Ascending aorta (tissue), 2 donors: Measurements from ENCODE around the gene PRKCB. TPM values are rescaled to one million over a fixed set of nuclear protein-coding genes. Genes with fewer than 3 reads are reported as not detected.

Source experiments
- DNase-seq, 2 donors: peaks; one replicate each; pipeline ENCODE4 v3.0.0-alpha.2; 2019; ENCODE audit warnings: low spot score in 2 of 2
- H3K27ac ChIP-seq, 2 donors: fragments of 200-600 bp; sonication (generic); one replicate each; pipeline ENCODE4 v1.5.1; 2016 to 2017; ENCODE audit warnings: mild to moderate bottlenecking in 1 of 2
- H3K27me3 ChIP-seq: fragments of 200-600 bp; sonication (generic); one replicate; pipeline ENCODE4 v1.5.1; 2017
- H3K36me3 ChIP-seq, 2 donors: fragments of 200-600 bp; sonication (generic); one replicate each; pipeline ENCODE4 v1.5.1; 2016
- H3K4me1 ChIP-seq, 2 donors: fragments of 200-600 bp; sonication (generic); one replicate each; pipeline ENCODE4 v1.5.1; 2016 to 2017; ENCODE audit warnings: mild to moderate bottlenecking in 1 of 2
- H3K4me3 ChIP-seq, 2 donors: fragments of 200-600 bp; sonication (generic); one replicate each; pipeline ENCODE4 v1.5.1; 2016 to 2017; ENCODE audit warnings: mild to moderate bottlenecking in 1 of 2
- H3K9me3 ChIP-seq, 2 donors: fragments of 200-600 bp; sonication (generic); one replicate each; pipeline ENCODE4 v1.5.1; 2016
- intact Hi-C: fragments of 100-400 bp; cut with DNase I; formaldehyde crosslinking; loops from one replicate; pipeline ENCODE4 v1.15.1; 2023
- total RNA-seq: library from RNA; depleted of rRNA; stranded (reverse); fragments of >200 nt; gene quantifications from one replicate; pipeline ENCODE4 v1.1.0, GENCODE V29; 2016
- TF ChIP-seq, protein P1 (sequence below), 3 experiments: fragments of 200-600 bp in 2 of 3; fragments of 450-650 bp in 1 of 3; sonication (generic) in 2 of 3; IDR thresholded peaks; one replicate each; pipeline ENCODE4 v1.5.1; 2016 to 2019; ENCODE audit warnings: antibody characterized with exemption in 3 of 3, mild to moderate bottlenecking in 1 of 3, moderate library complexity in 1 of 3

PRKCB gene
- total RNA-seq, 1 donor from 2014 or later: 1.2 TPM

DNA sequence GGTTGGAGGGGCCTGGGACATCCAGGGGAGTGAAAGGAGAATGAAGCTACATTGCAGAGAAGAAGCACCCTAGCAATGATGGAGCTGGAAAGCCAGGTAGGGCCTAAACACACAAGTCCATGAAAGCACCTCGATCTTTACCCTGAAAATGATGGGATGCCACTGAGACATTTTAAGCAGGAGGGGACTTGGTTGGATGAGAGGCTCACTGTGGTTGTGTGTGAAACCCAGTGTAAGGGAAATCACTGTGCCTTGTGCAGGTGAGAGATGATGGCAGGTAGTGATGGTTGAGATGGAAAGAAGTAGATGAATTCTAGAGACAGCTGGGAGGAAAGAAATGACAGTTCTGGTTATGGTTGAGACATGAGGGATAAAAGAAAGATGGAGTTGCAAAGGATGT lies 287.5 kb downstream of the PRKCB start:
- no peak for DNase-seq
- Histone ChIP-seq H3K27ac (no peak overlapping the region), H3K4me3 (no peak overlapping the region), H3K27me3 (no peaks in the 10 kb centered on the region), H3K36me3 (no peaks in the 10 kb centered on the region), H3K4me1 (no peaks in the 10 kb centered on the region), H3K9me3 (no peaks in the 10 kb centered on the region)
- TF ChIP-seq, protein P1, sequence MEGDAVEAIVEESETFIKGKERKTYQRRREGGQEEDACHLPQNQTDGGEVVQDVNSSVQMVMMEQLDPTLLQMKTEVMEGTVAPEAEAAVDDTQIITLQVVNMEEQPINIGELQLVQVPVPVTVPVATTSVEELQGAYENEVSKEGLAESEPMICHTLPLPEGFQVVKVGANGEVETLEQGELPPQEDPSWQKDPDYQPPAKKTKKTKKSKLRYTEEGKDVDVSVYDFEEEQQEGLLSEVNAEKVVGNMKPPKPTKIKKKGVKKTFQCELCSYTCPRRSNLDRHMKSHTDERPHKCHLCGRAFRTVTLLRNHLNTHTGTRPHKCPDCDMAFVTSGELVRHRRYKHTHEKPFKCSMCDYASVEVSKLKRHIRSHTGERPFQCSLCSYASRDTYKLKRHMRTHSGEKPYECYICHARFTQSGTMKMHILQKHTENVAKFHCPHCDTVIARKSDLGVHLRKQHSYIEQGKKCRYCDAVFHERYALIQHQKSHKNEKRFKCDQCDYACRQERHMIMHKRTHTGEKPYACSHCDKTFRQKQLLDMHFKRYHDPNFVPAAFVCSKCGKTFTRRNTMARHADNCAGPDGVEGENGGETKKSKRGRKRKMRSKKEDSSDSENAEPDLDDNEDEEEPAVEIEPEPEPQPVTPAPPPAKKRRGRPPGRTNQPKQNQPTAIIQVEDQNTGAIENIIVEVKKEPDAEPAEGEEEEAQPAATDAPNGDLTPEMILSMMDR (IDR thresholded peaks at IDR 0.05): no peak
- intact Hi-C loops: no loop called here

DNA sequence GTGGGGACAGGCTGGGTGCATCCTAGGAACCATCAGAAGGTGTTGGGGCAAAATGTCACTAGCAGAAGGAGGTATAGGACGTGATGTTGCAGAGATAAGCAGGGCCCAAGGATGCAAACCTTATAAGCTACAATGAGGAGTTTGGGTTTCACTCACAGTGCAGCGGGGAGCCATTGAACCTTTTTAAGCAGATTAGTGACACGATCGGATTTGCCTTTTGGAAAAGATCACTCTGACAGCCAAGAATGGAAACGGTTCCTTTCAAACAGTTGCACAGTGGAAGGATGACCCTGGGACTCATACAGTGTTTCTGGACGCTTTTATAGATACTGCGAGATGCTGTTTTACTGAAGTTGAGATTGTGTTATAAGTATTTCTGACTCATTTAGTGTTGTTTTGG lies 288.5 kb downstream of the PRKCB start:
- H3K4me1 ChIP-seq: no peaks in the 10 kb centered on the region
- TF ChIP-seq, protein P1 (IDR thresholded peaks at IDR 0.05): no peak
- no peak overlapping the region for H3K4me3 ChIP-seq
- no peaks in the 10 kb centered on the region for H3K27me3 ChIP-seq
- no peak overlapping the region for H3K27ac ChIP-seq
- no peaks in the 10 kb centered on the region for H3K36me3 ChIP-seq
- DNase-seq: no peak
- H3K9me3 ChIP-seq: no peaks in the 10 kb centered on the region
- intact Hi-C loops: no loop called here

DNA sequence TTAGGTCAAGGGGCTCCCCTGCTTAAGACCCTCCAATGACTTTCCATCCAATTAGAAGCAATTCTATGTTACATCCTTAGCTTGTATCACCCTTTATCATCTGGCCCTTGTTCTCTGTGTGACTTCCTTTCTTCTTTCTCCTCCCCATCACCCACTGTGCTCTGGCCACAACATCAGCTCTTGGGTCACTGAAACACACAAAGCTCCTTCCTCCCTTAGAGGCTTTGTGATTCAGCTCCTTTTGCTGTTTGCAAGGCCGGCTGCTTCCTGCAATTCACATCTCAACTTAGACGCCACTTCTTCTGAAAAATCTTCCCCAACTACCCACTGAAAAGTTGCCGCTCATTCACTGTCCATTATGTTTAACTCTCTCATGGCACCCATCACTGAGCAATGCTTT lies 289.4 kb downstream of the PRKCB start:
- no peak for DNase-seq
- Histone ChIP-seq H3K27me3 (no peaks in the 10 kb centered on the region), H3K4me1 (no peaks in the 10 kb centered on the region), H3K9me3 (no peaks in the 10 kb centered on the region), H3K36me3 (no peaks in the 10 kb centered on the region), H3K4me3 (no peak overlapping the region), H3K27ac (no peak overlapping the region)
- TF ChIP-seq, protein P1 (IDR thresholded peaks at IDR 0.05): no peak
- intact Hi-C loops: no loop called here

DNA sequence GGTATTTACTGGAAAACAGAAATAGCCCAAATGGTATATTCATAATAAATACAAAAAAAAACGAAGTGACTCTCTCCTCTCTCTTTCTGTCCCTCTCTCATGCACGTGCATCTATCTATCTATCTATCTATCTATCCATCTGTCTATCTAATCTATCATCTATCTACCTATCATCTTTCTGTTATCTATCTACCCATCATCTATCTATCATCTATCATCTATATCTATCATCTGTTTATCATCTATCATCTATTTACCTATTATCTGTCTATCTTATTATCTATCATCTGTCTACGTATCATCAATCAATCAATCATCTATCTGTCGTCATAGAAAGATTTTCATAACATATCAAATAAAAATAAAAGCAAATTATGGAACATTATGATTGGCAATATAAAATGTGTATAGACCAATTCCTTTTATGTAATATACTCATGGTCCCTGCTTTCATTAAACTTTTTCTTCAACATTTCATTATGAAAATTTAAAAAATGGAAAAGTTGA lies 293.7 kb downstream of the PRKCB start:
- H3K27ac ChIP-seq: no peak overlapping the region
- no peaks in the 10 kb centered on the region for H3K4me1 ChIP-seq
- TF ChIP-seq, protein P1 (IDR thresholded peaks at IDR 0.05): no peak
- no peak for DNase-seq
- intact Hi-C loops: no loop called here
- H3K9me3 ChIP-seq: no peaks in the 10 kb centered on the region
- no peak overlapping the region for H3K4me3 ChIP-seq
- no peaks in the 10 kb centered on the region for H3K36me3 ChIP-seq
- no peaks in the 10 kb centered on the region for H3K27me3 ChIP-seq

- no peak overlapping the region for H3K4me3 ChIP-seq
- no peaks in the 10 kb centered on the region for H3K4me1 ChIP-seq
- H3K27me3 ChIP-seq: no peaks in the 10 kb centered on the region
- no peak for DNase-seq
- H3K9me3 ChIP-seq: no peaks in the 10 kb centered on the region
- H3K27ac ChIP-seq: no peak overlapping the region
- TF ChIP-seq, protein P1 (IDR thresholded peaks at IDR 0.05): no peak
- no peaks in the 10 kb centered on the region for H3K36me3 ChIP-seq
- intact Hi-C loops: no loop called here
These were observed 294.8 kb downstream of the PRKCB start for GRCh38 chr16:24130494-24131085.

DNA sequence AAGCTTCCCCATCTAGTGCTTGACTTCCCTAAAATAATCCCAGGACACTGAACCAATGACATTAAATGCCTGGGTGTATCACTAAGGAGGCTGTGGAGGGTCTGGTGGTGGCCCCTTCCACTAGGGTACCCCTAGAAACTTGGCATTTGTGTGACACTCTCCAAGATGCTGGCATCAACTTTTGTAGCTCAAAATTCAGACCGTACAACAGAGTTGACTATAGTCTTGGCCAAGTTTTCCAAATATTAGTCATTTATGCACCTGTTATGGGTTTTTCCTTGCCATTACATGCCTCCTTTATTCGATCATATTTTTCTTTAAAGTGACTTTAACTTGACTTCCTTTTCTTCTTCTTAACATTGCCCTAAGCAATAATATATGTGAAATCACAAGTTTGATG lies 295.5 kb downstream of the PRKCB start:
- TF ChIP-seq, protein P1 (IDR thresholded peaks at IDR 0.05): no peak

More for the DNA sequence above, 295.5 kb downstream of the PRKCB start:
- intact Hi-C loops: no loop called here
- Histone ChIP-seq H3K4me3 (no peak overlapping the region), H3K27me3 (no peaks in the 10 kb centered on the region), H3K9me3 (no peaks in the 10 kb centered on the region), H3K4me1 (no peaks in the 10 kb centered on the region), H3K27ac (no peak overlapping the region), H3K36me3 (no peaks in the 10 kb centered on the region)
- DNase-seq: no peak
